MV-4-11 (cell line): ENCODE measurements around the gene ZSWIM1.

Experiments used
- DNase-seq: peaks from one replicate; lab custom pipeline; 2025; lab: John Stamatoyannopoulos, UW

ZSWIM1 gene

DNA sequence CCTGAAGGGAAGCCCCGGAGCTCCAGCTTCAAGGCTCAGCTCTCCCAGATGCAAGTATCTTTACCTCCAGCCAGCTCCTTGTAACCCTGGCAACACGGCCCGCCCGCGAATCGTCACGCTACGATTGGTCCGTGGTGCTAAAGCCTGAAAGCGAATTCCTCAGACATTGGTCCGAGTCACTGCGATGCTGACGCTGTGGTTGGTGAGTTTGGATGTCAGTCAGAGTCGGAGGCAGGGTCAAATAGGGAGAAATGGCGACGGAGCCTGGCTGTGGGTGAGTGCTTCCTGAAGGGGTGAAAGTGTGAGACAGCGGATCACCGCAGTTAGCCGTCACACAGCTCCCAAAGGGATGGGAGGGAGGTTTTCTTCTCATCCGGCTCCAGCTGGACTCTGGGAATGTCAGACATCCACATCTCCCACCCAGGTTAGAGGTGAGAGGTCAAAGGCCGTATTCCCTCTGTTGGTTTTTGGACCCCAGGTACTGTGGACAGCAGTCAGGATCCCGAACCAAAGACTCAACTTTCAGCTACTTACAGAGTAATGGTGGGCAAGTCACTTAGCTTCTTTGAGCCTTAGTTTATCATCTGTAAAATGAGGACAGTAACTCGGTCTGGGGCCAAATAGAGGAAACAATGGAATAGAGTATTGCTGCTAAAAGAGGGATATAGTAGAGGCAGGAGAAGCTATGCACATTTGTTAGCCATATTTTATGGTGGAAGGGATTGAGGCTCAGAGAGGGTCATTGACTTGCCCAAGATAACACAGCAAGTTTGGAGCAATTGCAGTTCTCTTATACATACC lies at the start of gene ZSWIM1:
Gene ZSWIM1 (plus strand): TSS at position 240 of the 801 bp plus-strand sequence. CDS start 1,366 bp downstream, outside the sequence.
- peak; percentile 99 for DNase-seq

DNA sequence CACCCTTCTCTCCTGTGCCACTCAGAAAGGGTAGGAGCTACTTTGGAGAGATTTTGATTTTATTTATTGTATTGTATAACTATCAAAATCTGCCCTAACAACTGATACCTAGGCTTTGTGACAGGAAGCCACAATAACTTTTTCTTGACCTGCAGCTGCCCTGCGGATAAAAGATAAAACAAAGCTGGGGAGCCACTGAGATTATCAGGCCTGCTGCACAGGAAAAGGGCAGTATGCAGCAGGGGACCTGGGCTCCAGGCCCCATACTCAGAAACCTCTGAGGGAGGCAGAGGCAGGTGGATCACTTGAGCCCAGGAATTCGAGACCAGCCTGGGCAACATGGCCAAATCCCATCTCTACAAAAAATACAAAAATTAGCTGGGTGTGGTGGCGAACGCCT lies 48.4 kb upstream of the ZSWIM1 start:
- no peak for DNase-seq

DNA sequence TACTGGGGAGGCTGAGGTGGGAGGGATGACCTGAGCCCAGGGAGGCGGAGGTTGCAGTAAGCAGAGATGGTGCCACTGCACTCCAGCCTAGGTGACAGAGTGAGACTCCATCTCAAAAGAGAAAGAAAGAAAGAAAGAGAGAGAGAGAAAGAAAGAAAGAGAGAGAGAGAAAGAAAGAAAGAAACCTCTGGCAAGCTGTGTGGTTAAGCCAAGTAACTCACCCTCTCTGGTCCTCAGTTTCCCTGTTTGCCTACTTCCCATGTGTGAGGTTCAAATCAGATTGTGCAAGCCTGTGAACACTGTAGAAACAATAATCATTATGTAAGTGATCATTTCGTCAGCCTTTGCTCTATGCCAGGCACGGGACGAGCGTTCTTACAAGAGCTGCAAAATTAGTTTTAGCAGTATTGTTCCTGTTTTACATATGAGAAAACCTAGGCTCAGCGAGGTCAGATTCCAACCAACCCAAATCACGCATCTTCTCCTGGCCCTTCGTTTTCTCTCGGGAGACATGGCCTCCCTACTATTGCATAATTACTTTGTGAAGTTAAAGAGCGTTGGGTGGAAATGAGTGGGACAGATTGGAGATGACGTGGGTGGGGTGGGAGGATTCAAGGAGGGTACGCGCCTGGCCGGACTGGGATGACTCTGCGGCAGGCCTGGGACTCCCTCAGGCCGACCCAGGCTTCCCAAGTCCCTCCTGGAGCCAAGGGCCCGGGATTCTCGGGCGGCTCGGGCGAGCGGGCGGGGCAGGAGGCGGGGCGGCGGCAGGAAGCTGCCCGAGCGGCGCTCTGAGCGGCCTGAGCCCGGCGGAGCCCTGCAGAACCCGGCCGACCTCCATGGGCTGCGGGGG lies 47.8 kb upstream of the ZSWIM1 start, which contains the start of gene SNX21:
Gene SNX21 (plus strand): TSS at position 770 of the 853 bp plus-strand sequence. CDS start 121 bp downstream, outside the sequence.
- peak; percentile 80 for DNase-seq

DNA sequence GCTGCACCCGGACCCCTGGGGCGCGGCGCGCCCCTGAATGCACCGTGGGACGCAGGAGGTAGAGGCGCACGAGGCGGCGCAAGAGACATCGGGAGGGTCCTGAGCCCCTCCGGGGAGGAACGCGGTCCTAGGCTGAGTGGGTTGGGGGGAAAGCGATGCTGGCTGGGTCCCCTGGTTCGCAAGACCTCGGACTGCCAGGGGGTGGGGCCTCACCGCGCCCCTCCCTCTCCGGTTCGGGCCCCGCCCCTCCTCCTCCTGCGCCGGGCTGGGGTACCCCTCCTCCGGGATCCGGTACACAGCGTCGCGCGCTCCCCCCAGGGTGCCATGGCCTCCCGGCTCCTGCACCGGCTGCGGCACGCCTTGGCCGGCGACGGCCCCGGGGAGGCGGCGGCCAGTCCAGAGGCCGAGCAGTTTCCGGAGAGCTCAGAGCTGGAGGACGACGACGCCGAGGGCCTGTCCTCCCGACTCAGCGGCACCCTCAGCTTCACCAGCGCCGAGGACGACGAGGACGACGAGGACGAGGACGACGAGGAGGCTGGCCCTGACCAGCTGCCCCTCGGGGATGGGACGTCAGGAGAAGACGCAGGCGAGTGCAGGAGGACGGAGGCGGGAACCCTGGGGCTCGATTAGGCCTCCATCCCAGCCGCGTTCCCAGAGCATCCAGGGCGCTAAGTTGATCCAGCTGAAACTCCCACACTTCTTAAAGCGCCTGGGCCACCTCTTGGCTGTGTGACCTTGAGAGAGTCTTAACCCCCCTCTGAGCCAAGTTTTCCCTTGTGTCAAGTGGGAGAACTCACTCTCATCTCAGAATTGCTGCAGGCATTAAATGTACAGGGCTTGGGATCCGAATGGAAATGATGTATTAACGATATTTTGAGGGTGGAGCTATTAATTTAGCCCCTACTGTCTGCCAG lies 46.9 kb upstream of the ZSWIM1 start:
- DNase-seq, result no peak

DNA sequence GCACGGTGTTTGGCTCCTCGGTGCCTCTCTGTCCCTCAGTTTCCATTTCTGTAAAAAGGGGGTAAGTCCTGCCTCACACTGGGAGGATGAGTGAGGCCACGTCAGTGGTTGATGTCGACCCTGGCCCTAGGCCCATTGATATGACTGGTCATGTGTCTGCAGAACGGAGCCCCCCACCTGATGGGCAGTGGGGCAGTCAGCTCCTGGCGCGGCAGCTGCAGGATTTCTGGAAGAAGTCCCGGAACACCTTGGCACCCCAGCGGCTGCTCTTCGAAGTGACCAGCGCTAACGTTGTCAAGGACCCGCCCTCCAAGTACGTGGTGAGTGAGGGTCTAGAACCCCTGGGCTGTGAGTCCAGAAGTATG lies 46.2 kb upstream of the ZSWIM1 start:
- no peak for DNase-seq

DNA sequence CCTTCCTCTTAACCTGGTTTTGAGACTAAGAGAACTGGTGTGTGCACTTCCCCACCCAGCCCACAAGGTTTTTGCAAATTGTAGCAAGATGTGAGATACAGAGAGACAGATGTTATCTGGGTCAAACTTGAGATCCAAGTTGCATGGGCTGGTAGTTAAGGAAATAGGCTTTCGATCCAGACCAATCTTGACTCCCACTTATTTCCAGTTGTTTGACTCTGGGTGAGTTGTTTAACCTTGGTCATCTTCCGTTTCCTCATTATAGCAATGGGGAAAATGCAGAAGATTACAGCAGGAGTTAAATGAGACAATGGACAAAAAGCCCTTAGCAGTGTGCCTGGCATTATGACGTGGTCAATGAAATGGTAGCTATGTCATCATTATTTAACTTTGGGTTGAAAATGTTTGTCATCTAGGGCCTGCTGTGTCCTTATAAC lies 45.7 kb upstream of the ZSWIM1 start:
- DNase-seq, result peak; percentile 80

DNA sequence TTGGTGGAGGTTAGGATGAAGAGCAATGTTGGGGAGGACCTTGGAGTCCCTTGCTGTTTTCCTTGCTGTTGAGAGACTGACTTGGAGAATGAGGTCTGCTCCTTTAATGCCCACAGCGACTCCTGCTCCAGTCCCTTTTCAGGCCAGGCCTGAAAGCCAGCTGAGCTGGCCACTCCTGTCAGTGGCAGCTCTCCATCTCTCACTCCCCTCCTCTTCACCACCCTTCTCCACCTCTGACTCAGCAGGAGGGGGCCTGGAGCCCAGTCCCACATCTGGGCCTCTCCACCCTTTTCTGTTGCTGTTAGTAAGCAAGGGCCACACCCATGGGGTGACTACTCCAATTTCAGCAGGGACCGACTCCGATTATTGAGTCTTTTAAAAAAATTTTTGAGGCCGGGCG lies 45.2 kb upstream of the ZSWIM1 start:
- DNase-seq, result no peak

DNA sequence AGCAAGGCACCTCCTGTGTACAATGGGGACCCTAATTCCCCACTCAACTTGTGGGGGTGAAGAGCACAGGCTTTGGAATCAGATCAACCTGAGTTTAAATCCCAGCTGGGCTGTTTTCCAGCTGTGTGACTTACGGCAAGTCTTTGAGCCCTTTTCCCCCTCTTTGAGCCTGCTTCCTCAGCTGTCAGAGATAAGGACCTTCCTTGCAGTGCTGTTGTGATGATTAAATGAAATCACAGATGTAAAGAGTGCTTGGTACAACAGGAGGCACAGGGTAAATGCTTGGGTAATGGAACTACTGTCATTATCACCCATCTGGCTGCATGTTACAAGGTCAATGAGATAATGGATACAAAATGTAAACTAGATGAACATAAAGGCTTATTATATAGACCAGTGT lies 44.2 kb upstream of the ZSWIM1 start:
- no peak for DNase-seq

DNA sequence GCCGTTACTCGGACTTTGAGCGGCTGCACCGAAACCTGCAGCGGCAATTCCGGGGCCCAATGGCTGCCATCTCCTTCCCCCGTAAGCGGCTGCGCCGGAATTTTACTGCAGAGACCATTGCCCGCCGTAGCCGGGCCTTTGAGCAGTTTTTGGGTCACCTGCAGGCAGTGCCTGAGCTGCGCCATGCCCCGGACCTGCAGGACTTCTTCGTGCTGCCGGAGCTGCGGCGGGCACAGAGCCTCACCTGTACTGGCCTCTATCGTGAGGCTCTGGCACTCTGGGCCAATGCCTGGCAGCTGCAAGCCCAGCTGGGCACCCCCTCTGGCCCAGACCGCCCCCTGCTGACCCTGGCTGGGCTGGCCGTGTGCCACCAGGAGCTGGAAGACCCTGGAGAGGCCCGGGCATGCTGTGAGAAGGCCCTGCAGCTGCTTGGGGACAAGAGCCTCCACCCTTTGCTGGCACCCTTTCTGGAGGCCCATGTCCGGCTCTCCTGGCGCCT lies 40.3 kb upstream of the ZSWIM1 start:
- no peak for DNase-seq

DNA sequence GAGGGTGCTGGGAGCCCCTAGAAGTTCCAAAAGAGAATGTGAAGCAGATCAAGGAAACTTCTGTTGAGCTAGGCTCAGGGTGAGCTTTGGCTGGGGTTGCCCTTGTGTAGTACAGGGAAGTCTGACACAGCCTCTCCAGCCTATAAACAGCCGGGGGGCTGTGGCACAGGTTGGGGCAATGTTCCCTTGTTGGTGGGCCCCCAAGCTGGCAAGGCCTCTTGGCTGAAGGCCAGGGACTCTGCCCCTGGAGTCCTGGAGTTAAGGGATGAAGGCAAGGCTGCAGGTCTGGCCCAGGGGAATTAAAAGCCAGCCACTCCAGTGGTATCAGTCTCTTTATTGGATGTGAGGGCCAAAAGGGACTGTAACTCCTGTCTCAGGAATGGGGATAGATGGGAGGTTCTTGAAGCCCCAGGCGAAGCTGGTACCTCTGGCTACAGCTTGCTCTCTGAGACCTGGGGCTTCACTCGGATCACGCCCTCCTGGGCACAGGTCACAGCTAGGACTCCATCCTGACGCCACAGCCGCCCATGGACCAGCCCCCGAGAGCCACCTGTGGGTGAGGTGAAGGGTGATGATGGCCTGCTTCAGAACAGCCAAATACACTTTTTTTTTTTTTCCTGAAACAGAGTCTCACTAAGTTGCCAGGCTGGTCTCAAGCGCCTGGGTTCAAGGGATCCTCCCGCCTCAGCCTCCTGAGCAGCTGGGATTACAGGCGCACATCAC lies 39.5 kb upstream of the ZSWIM1 start:
- DNase-seq, result no peak

DNA sequence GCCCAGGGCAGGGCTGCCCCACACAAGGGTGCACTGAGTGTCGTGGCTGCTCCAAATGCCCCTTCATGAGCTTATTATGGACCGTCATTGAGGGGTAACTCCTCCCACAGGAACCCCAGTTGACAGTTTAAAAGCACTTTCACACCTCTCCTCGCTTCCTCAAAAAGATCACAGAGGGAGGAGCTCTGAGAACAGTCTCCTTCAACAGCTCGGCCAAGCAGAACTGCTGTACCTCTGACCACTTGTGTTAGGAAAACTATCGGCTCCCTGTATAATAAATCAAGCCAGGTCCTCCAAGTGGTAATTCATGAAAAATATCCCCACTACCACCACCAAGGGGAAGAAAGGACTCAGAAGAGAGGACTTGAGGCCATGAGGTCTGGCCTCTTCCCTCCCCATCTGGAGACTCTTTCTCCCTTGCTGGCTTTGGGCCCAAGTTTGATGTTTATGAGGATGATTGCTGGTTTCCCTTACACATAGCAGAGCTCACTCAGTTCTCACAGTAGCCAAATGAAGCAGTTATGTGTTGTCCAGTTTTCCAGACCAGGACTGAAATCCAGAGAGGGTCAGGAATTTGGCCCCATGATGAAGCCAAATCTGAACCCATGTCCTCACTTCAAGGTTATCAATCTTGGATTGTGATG lies 38.7 kb upstream of the ZSWIM1 start:
- peak; percentile 88 for DNase-seq

DNA sequence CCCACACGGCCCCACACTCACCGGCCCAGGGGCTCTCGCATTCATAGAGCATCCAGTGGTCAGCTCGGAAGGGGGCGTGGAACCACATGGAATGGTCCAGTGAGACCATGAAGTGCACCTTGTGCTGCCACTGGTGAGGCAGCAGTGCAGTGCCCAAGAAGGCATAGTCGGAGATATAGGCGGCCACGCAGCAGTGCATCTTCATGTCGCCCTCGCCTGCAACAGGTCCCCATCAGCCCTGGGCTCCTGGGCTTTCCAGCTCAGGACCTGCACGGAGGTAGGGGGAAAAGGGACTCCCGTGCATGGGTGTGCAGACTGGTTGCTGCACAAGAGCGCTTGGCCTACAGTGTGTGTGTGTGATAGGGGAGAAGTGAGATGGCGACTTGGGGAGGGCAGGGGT lies 37.5 kb upstream of the ZSWIM1 start:
- DNase-seq, result no peak

DNA sequence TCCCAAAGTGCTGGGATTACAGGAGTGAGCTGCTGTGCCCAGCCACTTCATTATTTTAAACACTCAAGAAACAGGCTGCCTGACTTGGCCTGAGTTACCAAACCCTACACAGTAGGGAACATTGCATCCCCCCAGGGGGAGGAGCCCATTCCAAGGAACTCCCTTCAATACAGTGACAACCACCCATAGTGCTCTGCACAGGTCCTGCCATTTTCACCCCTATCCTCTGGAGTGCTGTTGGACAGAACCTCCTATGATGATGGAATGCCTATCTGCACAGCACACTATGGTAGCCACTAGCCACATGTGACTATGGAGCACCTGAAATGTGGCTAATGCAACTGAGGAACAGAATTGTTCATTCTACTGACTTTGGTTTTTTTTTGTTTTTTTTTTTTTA lies 35.6 kb upstream of the ZSWIM1 start:
- no peak for DNase-seq

DNA sequence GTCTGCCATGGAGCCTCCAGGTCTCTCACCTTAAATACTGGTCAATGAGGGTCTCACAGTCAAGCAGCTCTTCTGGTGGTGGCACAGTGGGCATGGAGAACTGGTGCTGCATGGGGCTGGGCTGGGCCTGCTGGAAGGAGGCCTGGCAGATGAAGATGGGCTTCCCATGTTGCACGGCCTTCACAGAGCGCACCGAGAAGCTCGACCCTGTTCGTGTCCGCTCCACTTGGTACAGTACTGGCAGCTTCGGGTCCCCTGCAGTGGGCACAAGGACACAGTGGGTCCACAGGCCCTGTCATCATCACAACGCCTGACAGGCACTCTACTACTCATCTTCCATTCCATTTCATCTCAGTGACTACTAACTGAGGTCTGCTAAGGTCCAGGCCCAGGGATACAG lies 32.6 kb upstream of the ZSWIM1 start:
- no peak for DNase-seq

DNA sequence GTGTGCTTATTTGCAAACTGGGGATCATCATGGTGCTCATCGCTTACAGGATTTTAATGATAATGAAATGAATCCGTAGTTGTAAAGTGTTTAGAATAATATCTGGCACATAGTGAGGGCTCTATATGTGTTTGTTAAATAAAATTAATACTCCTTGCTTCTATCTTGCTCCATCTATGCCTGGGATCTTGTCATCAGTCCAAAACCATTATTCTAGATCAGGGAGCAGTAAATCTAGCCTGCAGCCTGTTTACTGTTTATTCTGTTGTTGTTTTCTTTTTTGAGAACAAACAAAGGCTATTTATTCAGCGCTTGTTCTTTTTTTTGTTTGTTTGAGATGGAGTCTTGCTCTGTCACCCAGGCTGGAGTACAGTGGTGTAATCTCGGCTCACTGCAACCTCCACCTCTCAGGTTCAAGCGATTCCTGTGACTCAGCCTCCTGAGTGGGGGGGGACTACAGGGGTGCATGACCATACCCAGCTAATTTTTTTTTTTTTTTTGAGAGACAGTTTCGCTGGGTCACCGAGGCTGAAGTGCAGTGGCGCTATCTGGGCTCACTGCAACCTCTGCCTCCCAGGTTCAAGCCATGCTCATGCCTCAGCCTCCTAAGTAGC lies 32.0 kb upstream of the ZSWIM1 start:
- DNase-seq, result no peak

DNA sequence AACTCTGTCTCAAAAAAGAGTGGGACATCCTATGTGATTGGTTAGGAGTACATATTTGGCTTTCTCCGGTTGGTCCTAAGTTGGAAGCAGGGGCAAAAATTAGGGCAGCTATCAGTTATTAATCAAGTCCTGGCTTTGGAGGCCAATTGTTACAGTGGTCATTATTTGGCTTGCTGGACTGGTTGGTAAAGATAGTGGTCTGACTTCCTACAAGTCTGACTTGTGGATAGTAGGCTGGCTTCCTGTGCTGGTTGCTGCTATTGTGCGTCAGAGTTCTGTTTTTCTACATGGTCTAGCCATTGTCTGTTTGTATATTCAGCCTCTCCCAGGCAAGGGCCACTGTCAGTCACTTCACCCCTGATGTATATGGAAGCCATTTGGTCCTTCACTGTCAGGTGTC lies 30.8 kb upstream of the ZSWIM1 start:
- no peak for DNase-seq

DNA sequence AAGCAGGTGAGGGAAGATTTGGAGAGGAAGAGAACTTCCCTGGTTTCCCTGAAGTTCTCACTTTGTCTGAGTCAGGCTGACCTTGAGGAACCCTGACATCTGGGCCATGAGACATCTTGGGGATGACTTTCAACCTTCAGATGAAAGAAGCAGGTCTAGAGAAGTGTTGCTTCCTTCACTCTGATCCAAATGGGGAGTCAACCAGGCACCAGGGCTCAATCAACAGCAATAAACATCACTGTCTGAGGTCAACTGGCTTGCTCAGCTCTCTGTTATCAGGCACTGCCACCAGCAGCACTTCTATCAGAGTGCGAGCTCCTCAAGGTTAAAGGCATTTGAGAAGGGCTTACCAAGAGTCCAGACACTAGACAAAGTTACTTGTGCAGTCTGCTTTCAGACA lies 30.1 kb upstream of the ZSWIM1 start:
- DNase-seq, result no peak

DNA sequence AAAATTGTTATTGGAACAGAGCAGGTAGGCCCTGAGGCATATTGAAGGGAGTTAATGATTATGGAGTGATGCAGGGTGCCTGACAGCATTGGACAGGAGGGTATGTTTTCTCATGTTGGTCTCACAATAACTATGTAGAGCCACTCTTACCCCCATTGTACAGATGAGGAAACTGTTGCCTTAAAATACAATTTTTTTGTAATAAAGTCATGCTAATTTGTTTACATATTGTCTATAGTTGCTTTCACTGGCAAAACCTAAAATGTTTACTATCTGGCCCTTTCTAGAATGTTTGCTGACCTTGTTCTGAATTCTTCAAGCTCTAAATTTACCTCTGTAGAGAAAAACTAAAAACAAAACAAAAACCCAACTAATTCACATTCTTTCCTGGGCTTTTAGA lies 29.5 kb upstream of the ZSWIM1 start:
- DNase-seq, result no peak

DNA sequence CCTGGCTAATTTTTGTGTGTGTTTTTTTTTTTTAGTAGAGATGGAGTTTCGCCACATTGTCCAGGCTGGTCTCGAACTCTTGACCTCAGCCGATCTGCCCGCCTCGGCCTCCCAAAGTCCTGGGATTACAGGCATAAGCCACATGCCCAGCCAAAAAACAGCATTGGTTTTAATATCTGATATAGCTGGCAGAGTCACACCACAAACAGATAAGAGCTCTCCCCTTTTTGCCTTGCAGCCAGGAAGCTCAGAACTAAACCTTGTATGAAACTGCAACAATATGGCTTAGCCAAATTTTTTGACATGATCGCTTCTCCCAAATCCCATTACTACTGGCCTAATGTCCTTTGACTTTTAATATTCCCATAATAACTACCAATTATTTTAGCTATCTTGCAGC lies 28.7 kb upstream of the ZSWIM1 start:
- no peak for DNase-seq

DNA sequence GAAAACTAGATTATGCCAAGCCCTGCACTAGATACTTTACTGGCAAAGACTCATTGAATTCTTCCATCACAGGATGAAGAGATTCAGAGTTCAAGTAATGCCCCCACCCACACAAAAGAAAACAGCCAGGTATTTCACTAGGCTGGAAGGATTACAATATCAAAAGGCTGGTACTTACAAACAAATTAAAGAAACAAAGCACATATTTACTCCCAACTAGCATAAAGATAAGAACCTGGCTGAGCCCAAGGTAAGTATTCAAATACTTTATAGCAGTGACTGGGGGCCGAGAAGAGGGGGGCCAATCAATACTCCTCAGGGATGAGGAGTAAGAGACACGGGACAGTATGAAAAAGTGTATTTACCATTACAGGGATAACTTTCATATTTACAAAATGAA lies 27.5 kb upstream of the ZSWIM1 start:
- DNase-seq, result no peak
